Osteoblast (primary cell): ENCODE results near the gene MGAT5. TPM values are rescaled to one million over a fixed set of nuclear protein-coding genes. Genes with fewer than 3 reads are reported as not detected.

Source experiments
- DNase-seq: peaks from one replicate; pipeline ENCODE4 v3.0.0; 2011; ENCODE audit warnings: low spot score, mixed read lengths; ENCODE audit not compliant: insufficient read length; ENCODE audit errors: missing footprints
- H2AFZ ChIP-seq: 2 replicates; pipeline ENCODE4 v1.6.0; 2011; ENCODE audit warnings: mild to moderate bottlenecking, low read length
- H3K27ac ChIP-seq: 2 replicates; pipeline ENCODE4 v1.5.1; 2011; ENCODE audit warnings: mild to moderate bottlenecking, low read depth, low read length, moderate library complexity
- H3K27me3 ChIP-seq: 2 replicates; pipeline ENCODE4 v1.6.0; 2012; ENCODE audit warnings: mild to moderate bottlenecking, control low read depth, inconsistent platforms, low read length, moderate library complexity; ENCODE audit not compliant: insufficient read depth
- H3K36me3 ChIP-seq: 2 replicates; pipeline ENCODE4 v1.5.1; 2011; ENCODE audit warnings: mild to moderate bottlenecking, low read length, control low read depth, moderate library complexity; ENCODE audit not compliant: insufficient read depth
- H3K4me1 ChIP-seq: 2 replicates; pipeline ENCODE4 v1.5.1; 2011; ENCODE audit warnings: mild to moderate bottlenecking, low read length, control low read depth, moderate library complexity; ENCODE audit not compliant: insufficient read depth
- H3K4me2 ChIP-seq: 2 replicates; pipeline ENCODE4 v1.6.0; 2011; ENCODE audit warnings: mild to moderate bottlenecking, low read length; ENCODE audit not compliant: insufficient read depth
- H3K4me3 ChIP-seq: fragments of 200-600 bp; sonication (generic); 3 replicates; pipeline ENCODE4 v1.5.1; 2012; ENCODE audit warnings: mild to moderate bottlenecking, low read length, inconsistent platforms; ENCODE audit not compliant: insufficient read depth
- H3K79me2 ChIP-seq: 2 replicates; pipeline ENCODE4 v1.6.0; 2012; ENCODE audit warnings: mild to moderate bottlenecking, low read length, control low read depth, inconsistent platforms; ENCODE audit not compliant: insufficient read depth
- H3K9me3 ChIP-seq: 2 replicates; pipeline ENCODE4 v1.5.1; 2011; ENCODE audit warnings: low read depth, low read length, control low read depth
- H4K20me1 ChIP-seq: 2 replicates; pipeline ENCODE4 v1.6.0; 2012; ENCODE audit warnings: mild to moderate bottlenecking, low read length, control low read depth; ENCODE audit not compliant: insufficient read depth
- total RNA-seq: library from RNA; depleted of rRNA; stranded (reverse); fragments of >200 nt; gene quantifications from 2 replicates; pipeline ENCODE4 v1.2.3, GENCODE V29; 2012
- TF ChIP-seq, protein P1 (sequence below): IDR thresholded peaks from 2 replicates; pipeline ENCODE4 v1.5.1; 2011; ENCODE audit warnings: mild to moderate bottlenecking, low read depth, low read length, moderate library complexity; ENCODE audit errors: extremely low read depth

MGAT5 gene
- total RNA-seq, 1 donor = 29.7 TPM

DNA sequence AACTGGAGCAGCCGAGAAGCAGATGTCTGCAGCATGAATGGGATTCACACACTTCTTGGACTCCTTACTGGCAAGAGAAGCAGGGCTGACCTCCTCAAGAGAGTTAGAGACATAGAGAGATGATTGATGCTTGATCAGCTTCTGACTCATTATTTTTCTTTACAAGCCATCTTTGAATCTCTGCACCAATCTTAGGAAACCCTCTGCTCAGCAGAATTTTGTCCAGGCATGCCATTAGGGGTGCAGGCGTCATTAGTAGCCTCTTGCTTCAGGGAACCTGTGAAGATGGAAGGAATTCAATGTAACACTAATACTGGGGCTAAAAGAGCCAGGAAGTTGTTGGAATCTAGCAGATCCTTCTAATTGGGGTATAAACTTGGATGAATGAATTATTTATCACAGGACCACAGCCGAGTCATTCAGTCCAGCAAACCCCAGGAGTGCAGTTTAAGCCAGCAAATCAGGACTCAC lies 151.8 kb downstream of the MGAT5 start:
- Histone ChIP-seq H3K4me2 (peak overlapping the region; percentile 51), H3K36me3 (no peaks in the 10 kb centered on the region), H2AFZ (no peak overlapping the region), H3K27me3 (no peaks in the 10 kb centered on the region), H3K79me2 (no peaks in the 10 kb centered on the region), H3K27ac (peak overlapping the region; percentile 71), H3K4me3 (no peak overlapping the region), H3K4me1 (peaks cover 81% of the 10 kb centered on the region), H3K9me3 (no peaks in the 10 kb centered on the region), H4K20me1 (no peaks in the 10 kb centered on the region)
- TF ChIP-seq, protein P1, sequence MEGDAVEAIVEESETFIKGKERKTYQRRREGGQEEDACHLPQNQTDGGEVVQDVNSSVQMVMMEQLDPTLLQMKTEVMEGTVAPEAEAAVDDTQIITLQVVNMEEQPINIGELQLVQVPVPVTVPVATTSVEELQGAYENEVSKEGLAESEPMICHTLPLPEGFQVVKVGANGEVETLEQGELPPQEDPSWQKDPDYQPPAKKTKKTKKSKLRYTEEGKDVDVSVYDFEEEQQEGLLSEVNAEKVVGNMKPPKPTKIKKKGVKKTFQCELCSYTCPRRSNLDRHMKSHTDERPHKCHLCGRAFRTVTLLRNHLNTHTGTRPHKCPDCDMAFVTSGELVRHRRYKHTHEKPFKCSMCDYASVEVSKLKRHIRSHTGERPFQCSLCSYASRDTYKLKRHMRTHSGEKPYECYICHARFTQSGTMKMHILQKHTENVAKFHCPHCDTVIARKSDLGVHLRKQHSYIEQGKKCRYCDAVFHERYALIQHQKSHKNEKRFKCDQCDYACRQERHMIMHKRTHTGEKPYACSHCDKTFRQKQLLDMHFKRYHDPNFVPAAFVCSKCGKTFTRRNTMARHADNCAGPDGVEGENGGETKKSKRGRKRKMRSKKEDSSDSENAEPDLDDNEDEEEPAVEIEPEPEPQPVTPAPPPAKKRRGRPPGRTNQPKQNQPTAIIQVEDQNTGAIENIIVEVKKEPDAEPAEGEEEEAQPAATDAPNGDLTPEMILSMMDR = no peak
- DNase-seq = no peak

DNA sequence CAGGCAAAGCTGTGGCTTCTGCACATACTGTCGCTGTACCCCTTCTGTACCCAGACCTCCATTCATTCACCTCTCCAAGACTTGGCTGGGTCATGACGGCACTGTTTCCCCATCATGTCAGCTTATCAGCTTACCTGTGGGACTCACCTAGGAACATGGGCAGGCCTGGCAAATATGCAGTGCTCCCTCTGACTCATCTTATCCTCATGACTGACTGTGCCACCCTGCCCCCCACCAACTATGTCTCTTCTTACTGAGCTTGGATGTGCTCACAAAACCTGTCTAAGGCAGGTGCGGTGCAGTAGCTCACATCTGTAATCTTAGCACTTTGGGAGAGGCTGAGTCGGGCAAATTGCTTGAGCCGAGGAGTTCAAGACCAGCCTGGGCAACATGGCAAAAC lies 152.4 kb downstream of the MGAT5 start:
- DNase-seq = no peak
- Histone ChIP-seq H3K4me1 (peaks cover 81% of the 10 kb centered on the region), H3K9me3 (no peaks in the 10 kb centered on the region), H4K20me1 (no peaks in the 10 kb centered on the region), H3K27ac (peak overlapping the region; percentile 71), H3K4me2 (peak overlapping the region; percentile 51), H3K79me2 (no peaks in the 10 kb centered on the region), H3K36me3 (no peaks in the 10 kb centered on the region), H3K4me3 (no peak overlapping the region), H3K27me3 (no peaks in the 10 kb centered on the region), H2AFZ (no peak overlapping the region)
- TF ChIP-seq, protein P1 = no peak

DNA sequence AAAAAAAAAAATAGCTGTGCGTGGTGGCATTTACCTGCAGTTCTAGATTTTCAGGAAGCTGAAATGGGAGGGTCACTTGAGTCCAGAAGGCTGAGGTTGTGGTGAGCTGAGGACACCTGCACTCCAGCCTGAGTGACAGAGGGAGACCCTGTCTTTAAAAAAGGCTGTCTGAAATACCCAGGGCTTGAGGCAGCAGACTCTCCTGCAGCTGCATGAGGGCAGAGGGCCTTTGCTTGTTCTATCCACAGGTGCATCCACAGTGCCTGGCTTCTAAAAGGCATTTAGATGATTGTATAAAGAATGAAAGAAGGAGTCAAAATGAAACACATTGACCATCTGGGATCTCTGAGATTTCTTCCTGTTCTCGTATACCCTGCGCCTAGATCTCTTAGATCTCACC lies 152.9 kb downstream of the MGAT5 start:
- Histone ChIP-seq H2AFZ (no peak overlapping the region), H3K27me3 (no peaks in the 10 kb centered on the region), H3K4me1 (peaks cover 81% of the 10 kb centered on the region), H3K36me3 (no peaks in the 10 kb centered on the region), H3K4me2 (no peak overlapping the region), H3K4me3 (no peak overlapping the region), H4K20me1 (no peaks in the 10 kb centered on the region), H3K9me3 (no peaks in the 10 kb centered on the region), H3K27ac (no peak overlapping the region), H3K79me2 (no peaks in the 10 kb centered on the region)
- no peak for DNase-seq
- TF ChIP-seq, protein P1 = no peak

DNA sequence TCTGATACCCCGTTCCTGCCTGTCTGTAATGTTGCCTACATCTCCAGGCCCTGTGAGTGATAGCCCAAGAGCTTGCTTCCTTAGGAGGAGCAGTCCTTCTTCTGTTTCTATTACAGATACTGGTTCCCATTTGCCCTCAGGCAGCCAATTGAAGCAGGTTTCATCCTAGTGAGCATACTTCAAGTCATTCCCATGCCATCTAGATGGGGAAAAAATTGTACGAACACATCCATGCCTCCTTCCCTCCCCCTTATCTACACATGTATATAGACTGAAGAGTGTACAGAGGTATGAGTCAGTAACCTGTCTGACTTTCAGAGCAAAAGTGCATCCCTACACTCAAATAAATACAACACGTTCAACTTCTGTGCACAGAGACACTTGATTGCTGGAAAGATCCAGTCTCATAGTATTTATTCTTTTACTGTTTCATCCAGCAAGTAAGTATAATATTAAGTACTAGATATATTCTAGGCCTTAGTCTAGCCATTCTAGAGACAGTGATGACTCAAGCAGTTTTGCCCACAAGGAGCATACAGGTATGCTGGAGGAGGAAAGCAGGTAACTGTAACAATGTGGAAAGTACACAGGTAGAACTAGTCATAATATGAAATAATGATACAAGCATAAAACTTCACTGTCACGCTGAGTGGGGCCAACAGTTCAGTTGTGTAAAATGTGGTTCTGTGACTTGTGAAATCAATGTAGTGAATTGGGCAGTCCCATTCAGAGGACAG lies 153.4 kb downstream of the MGAT5 start:
- Histone ChIP-seq H3K4me3 (no peak overlapping the region), H3K4me2 (no peak overlapping the region), H3K4me1 (peaks cover 78% of the 10 kb centered on the region), H3K9me3 (no peaks in the 10 kb centered on the region), H3K36me3 (no peaks in the 10 kb centered on the region), H2AFZ (no peak overlapping the region), H4K20me1 (no peaks in the 10 kb centered on the region), H3K27me3 (no peaks in the 10 kb centered on the region), H3K79me2 (no peaks in the 10 kb centered on the region), H3K27ac (no peak overlapping the region)
- TF ChIP-seq, protein P1 = no peak
- no peak for DNase-seq
